IMR-90 (cell line): ENCODE data around the gene MAP2K2. TPM values are rescaled to one million over a fixed set of nuclear protein-coding genes. Genes with fewer than 3 reads are reported as not detected.

Source experiments
- ATAC-seq: fragments of 200-7000 bp; cut with Tn5 transposase; 2 replicates; pipeline ENCODE4 v1.9.1; 2020; ENCODE audit warnings: low read depth, mild to moderate bottlenecking, moderate library complexity
- BruUV-seq: library from RNA; stranded (reverse); fragments of 400-500 nt; replicated peaks from 2 replicates; lab custom pipeline; 2021; lab: Mats Ljungman, UMichigan
- CTCF ChIA-PET: fragments of 300-600 bp; formaldehyde crosslinking; extraction: SDS; loops from one replicate; lab custom pipeline; 2021; ENCODE audit warnings: antibody characterized with exemption; lab: Yijun Ruan, JAX
- POLR2A ChIA-PET: fragments of 300-600 bp; sonication (Branson Sonifier 250); formaldehyde crosslinking; loops from one replicate; lab custom pipeline; 2022; ENCODE audit warnings: antibody characterized with exemption; ENCODE audit not compliant: unreplicated experiment; lab: Charles Lee
- DNase-seq: peaks from one replicate; pipeline ENCODE4 v3.0.0; 2013
- H2AFZ ChIP-seq: replicated peaks from 2 replicates; pipeline ENCODE3; 2013; ENCODE audit warnings: low read length, mild to moderate bottlenecking; ENCODE audit not compliant: poor library complexity
- H2AK5ac ChIP-seq: 2 replicates; pipeline ENCODE4 v1.6.1; 2013; ENCODE audit warnings: low read depth, low read length, inconsistent platforms
- H2AK9ac ChIP-seq: replicated peaks from 2 replicates; pipeline ENCODE3; 2013; ENCODE audit warnings: mild to moderate bottlenecking, low read depth, low read length, moderate library complexity; ENCODE audit not compliant: poor library complexity
- H2BK120ac ChIP-seq: 2 replicates; pipeline ENCODE4 v1.6.1; 2013; ENCODE audit warnings: low read depth, low read length, inconsistent platforms
- H2BK15ac ChIP-seq: 3 replicates; pipeline ENCODE4 v1.6.1; 2013; ENCODE audit warnings: low read depth, low read length, inconsistent platforms
- H2BK20ac ChIP-seq: 2 replicates; pipeline ENCODE4 v1.6.1; 2013; ENCODE audit warnings: low read depth, mild to moderate bottlenecking, inconsistent platforms, low read length, moderate library complexity
- H2BK5ac ChIP-seq: 2 replicates; pipeline ENCODE4 v1.6.1; 2013; ENCODE audit warnings: mild to moderate bottlenecking, low read depth, low read length, inconsistent platforms; ENCODE audit not compliant: poor library complexity, severe bottlenecking
- H3K14ac ChIP-seq: replicated peaks from 2 replicates; pipeline ENCODE4 v1.6.1; 2013; ENCODE audit warnings: low read depth, low read length, inconsistent platforms
- H3K18ac ChIP-seq: 2 replicates; pipeline ENCODE4 v1.6.1; 2013; ENCODE audit warnings: low read depth, low read length, control low read depth
- H3K23ac ChIP-seq: 2 replicates; pipeline ENCODE4 v1.6.1; 2013; ENCODE audit warnings: low read depth, low read length, inconsistent platforms
- H3K27ac ChIP-seq: 2 replicates; pipeline ENCODE4 v1.5.1; 2013; ENCODE audit warnings: mild to moderate bottlenecking, control low read depth, low read length; ENCODE audit not compliant: insufficient read depth
- H3K27me3 ChIP-seq: 2 replicates; pipeline ENCODE4 v1.6.1; 2013; ENCODE audit warnings: low read length; ENCODE audit not compliant: control insufficient read depth, insufficient read depth
- H3K36me3 ChIP-seq: 2 replicates; pipeline ENCODE4 v1.6.1; 2013; ENCODE audit warnings: low read length, mixed read lengths; ENCODE audit not compliant: control insufficient read depth, insufficient read depth
- H3K4ac ChIP-seq: 2 replicates; pipeline ENCODE4 v1.6.1; 2013; ENCODE audit warnings: low read depth, low read length, inconsistent platforms
- H3K4me1 ChIP-seq: 2 replicates; pipeline ENCODE4 v1.6.1; 2013; ENCODE audit warnings: low read length, mixed read lengths; ENCODE audit not compliant: control insufficient read depth, insufficient read depth
- H3K4me2 ChIP-seq: 2 replicates; pipeline ENCODE4 v1.6.1; 2013; ENCODE audit warnings: low read depth, mild to moderate bottlenecking, control low read depth, low read length, moderate library complexity
- H3K4me3 ChIP-seq: 2 replicates; pipeline ENCODE4 v1.5.1; 2013; ENCODE audit warnings: low read depth, mild to moderate bottlenecking, control low read depth, low read length, moderate library complexity; ENCODE audit not compliant: insufficient read depth
- H3K56ac ChIP-seq: 2 replicates; pipeline ENCODE4 v1.6.1; 2013; ENCODE audit warnings: low read length, inconsistent platforms; ENCODE audit not compliant: insufficient read depth; ENCODE audit errors: extremely low read depth
- H3K79me1 ChIP-seq, 2 experiments: 2 replicates each; pipeline ENCODE4 v1.6.1; 2013; ENCODE audit warnings: low read length in 2 of 2, inconsistent platforms in 1 of 2, low read depth in 1 of 2
- H3K9ac ChIP-seq: 2 replicates; pipeline ENCODE4 v1.6.1; 2013; ENCODE audit warnings: low read depth, low read length, control low read depth
- H3K9me1 ChIP-seq: 2 replicates; pipeline ENCODE4 v1.6.1; 2013; ENCODE audit warnings: low read length, inconsistent platforms; ENCODE audit not compliant: insufficient read depth
- H3K9me3 ChIP-seq: 2 replicates; pipeline ENCODE4 v1.6.1; 2013; ENCODE audit warnings: low read length; ENCODE audit not compliant: control insufficient read depth, insufficient read depth
- H4K20me1 ChIP-seq: 2 replicates; pipeline ENCODE4 v1.6.1; 2013; ENCODE audit warnings: low read length, inconsistent platforms; ENCODE audit not compliant: insufficient read depth
- H4K5ac ChIP-seq: 2 replicates; pipeline ENCODE4 v1.6.1; 2013; ENCODE audit warnings: mild to moderate bottlenecking, low read depth, low read length, control low read depth
- H4K8ac ChIP-seq, 2 experiments: 2 replicates each; pipeline ENCODE4 v1.6.1; 2013; ENCODE audit warnings: low read depth in 2 of 2, low read length in 2 of 2, control low read depth in 1 of 2, inconsistent platforms in 1 of 2
- H4K91ac ChIP-seq: 2 replicates; pipeline ENCODE4 v1.6.1; 2013; ENCODE audit warnings: low read depth, low read length, inconsistent platforms; ENCODE audit not compliant: insufficient read depth
- RCOR1 ChIP-seq: IDR thresholded peaks from 2 replicates; pipeline ENCODE4 v1.6.1; 2012; ENCODE audit warnings: mild to moderate bottlenecking, low read length, improper control_type of control experiment; ENCODE audit not compliant: insufficient replicate concordance
- RFX5 ChIP-seq: IDR thresholded peaks from 2 replicates; pipeline ENCODE4 v1.8.0; 2012; ENCODE audit warnings: low read depth, mild to moderate bottlenecking, low read length, moderate library complexity
- SMC3 ChIP-seq: fragments of 150-350 bp; IDR thresholded peaks from 2 replicates; pipeline ENCODE4 v1.6.1; 2016; ENCODE audit warnings: low read depth, mild to moderate bottlenecking, antibody characterized with exemption, low read length, moderate library complexity
- WGBS, 2 experiments: methylation state at CpG; one replicate each; pipeline versions ENCODE4 v1.1.5 to v1.1.7; 2013; ENCODE audit warnings: missing lambda C conversion rate in 2 of 2; ENCODE audit not compliant: insufficient read length in 1 of 2; ENCODE audit errors: extremely low coverage in 2 of 2; 5-methylcytosine and 5-hydroxymethylcytosine counted together
- dilution Hi-C: fragments of 300-500 bp; cut with HindIII; formaldehyde crosslinking; loops from one replicate; pipeline ENCODE4 v1.14.3; 2018; ENCODE audit warnings: low sequenced_read_pairs; ENCODE audit not compliant: unreplicated experiment
- in situ Hi-C: fragments of 300-500 bp; cut with MboI; formaldehyde crosslinking; loops from 3 replicates; pipeline ENCODE4 v1.14.3; 2019; ENCODE audit warnings: low sequenced_read_pairs, inconsistent platforms, mixed read lengths
- intact Hi-C: fragments of 100-400 bp; cut with micrococcal nuclease; formaldehyde crosslinking; loops from 2 replicates; pipeline ENCODE4 v1.10.0; 2022
- polyA plus RNA-seq, 3 experiments: library from polyadenylated mRNA; depleted of rRNA; stranded (reverse); fragments of >200 nt; gene quantifications; 2 replicates each; pipeline ENCODE4 v1.2.3, GENCODE V29; 2012; ENCODE audit warnings: low replicate concordance in 1 of 3
- total RNA-seq: library from RNA; depleted of rRNA; stranded (reverse); fragments of >200 nt; gene quantifications from 2 replicates; pipeline ENCODE4 v1.2.3, GENCODE V29; 2012
- TF ChIP-seq, protein P1 (sequence below): fragments of 150-350 bp; IDR thresholded peaks from 2 replicates; pipeline ENCODE4 v1.6.1; 2017; ENCODE audit warnings: mild to moderate bottlenecking, antibody characterized with exemption, low read length, low read depth

The MAP2K2 gene
- total and polyA plus RNA-seq, 2 of the 4 experiments (the other 2 are of a cell fraction) = 115 to 151 TPM

- TF ChIP-seq RFX5 (no peak), SMC3 (no peak)
- TF ChIP-seq, protein P1, sequence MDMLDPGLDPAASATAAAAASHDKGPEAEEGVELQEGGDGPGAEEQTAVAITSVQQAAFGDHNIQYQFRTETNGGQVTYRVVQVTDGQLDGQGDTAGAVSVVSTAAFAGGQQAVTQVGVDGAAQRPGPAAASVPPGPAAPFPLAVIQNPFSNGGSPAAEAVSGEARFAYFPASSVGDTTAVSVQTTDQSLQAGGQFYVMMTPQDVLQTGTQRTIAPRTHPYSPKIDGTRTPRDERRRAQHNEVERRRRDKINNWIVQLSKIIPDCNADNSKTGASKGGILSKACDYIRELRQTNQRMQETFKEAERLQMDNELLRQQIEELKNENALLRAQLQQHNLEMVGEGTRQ = no peak
Observed at GRCh38 chr19:4055209-4055552, 68.7 kb downstream of the MAP2K2 start (continued).

DNA sequence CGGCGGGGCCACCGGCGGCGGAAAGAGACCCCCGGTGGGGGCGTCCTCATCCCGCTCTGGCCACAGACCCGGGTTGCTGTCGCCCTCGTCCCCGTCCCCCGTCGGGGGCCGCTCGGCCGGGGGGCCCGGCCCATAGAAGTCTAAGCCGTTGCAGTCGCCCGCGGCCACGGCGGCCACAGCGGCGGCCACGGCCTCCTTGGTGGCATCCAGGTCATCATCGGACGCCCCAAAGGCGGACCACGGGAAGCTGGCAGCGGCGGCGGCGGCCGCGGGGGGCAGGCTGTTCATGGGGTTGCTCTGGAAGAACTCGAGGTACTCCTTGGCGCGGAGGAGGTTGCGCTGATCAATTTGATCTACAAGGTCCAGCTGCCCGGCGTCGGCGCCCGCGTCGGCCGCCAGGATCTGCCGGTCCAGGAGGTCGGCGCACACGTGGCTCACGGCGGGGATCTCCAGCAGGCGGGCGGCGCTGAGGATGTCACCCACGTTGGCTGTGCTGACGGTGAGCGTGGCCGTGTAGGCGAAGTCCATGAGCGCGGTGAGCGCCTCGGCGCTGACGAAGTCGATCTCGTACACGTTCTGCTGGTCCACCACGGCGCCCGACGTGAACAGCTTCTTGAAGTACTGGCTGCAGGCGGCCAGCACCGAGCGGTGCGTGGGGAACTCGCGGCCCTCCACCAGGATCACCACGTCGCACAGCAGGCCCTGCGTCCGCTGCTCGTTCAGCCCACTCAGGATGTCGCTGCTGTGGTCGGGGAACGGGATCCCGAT, 69.3 kb downstream of the MAP2K2 start:
- Histone ChIP-seq H3K79me1 (peaks cover 10 to 52% of the 10 kb centered on the region in 2 experiments), H4K91ac (no peak overlapping the region), H2BK20ac (no peak overlapping the region), H2AFZ (no peak overlapping the region), H3K4me1 (peaks cover 35% of the 10 kb centered on the region), H3K4me3 (no peak overlapping the region), H3K4me2 (no peak overlapping the region), H3K18ac (no peak overlapping the region), H3K9me3 (no peaks in the 10 kb centered on the region), H2AK5ac (no peak overlapping the region), H3K27me3 (no peaks in the 10 kb centered on the region), H3K9ac (no peak overlapping the region), H3K9me1 (peaks cover 10% of the 10 kb centered on the region), H2AK9ac (no peak overlapping the region), H3K27ac (no peak overlapping the region), H4K20me1 (peaks cover 95% of the 10 kb centered on the region), H2BK15ac (no peak overlapping the region), H2BK120ac (no peak overlapping the region), H3K4ac (no peak overlapping the region), H3K36me3 (peaks cover 41% of the 10 kb centered on the region), H3K23ac (no peak overlapping the region), H3K56ac (no peak overlapping the region), H2BK5ac (no peak overlapping the region), H4K8ac (no peak overlapping the region), H4K5ac (no peak overlapping the region), H3K14ac (no peak overlapping the region)
- ChIA-PET POLR2A (no interaction called here), CTCF (no interaction called here)
- no peak for TF ChIP-seq RCOR1
- dilution Hi-C loops (no loop called here), intact Hi-C loops (no loop called here), in situ Hi-C loops (no loop called here)
- BruUV-seq = no TSS peak
- ATAC-seq (no peak), DNase-seq (no peak)
- WGBS, 2 experiments = 98% methylated on average over 59 of the region's 91 CpGs; no CpG with 5 or more reads in 1 of the 2 experiments
